Stomach (tissue), 4 donors: ENCODE results near the gene ITM2B.

Experiments
- CTCF ChIP-seq, 7 experiments: fragments of 450-650 bp in 4 of 7; fragments of 200-600 bp in 3 of 7; sonication (generic) in 3 of 7; IDR thresholded peaks; one replicate each; pipeline ENCODE4 v1.5.1; 2016 to 2019; ENCODE audit warnings: antibody characterized with exemption in 7 of 7, control low read depth in 2 of 7, mild to moderate bottlenecking in 1 of 7
- POLR2AphosphoS5 ChIP-seq, 3 donors: sonication (generic); formaldehyde crosslinking; IDR thresholded peaks; one replicate each; pipeline ENCODE4 v1.6.1; 2016; ENCODE audit warnings: antibody characterized with exemption in 3 of 3

- TF ChIP-seq CTCF (IDR thresholded peaks at IDR 0.05) (no peak), POLR2AphosphoS5 (IDR thresholded peaks at IDR 0.05) (no peak)
Measured at GRCh38 chr13:48216204-48216711, 16.7 kb upstream of the ITM2B start.
